NCI-H2196 treated with DMSO at 0.1 percent for 48 hours (cell line): ENCODE data around the gene ZIM2.

Experiments
- DNase-seq: peaks from one replicate; lab custom pipeline; 2025; ENCODE audit not compliant: unreplicated experiment; lab: John Stamatoyannopoulos, UW

The ZIM2 gene

GRCh38 chr19:56811480-56811879, 29.0 kb downstream of the ZIM2 start:
- no peak for DNase-seq

DNA sequence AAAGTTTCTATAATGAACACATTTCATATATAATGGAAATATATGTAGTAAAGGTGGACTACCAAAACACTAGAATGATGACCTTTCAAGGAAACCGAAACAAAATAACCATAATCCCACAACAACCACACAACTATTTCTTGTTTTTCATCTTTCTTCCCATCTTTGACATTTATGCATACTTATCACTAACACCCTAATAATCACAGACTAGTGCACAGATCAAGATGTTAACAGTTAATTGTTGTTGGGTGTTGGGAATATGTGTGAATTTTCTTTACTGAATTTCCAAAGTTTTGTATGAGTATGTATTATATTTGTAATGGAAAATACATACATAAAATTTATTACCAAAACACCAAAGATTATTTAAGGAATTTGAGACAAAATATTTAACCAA, 30.3 kb downstream of the ZIM2 start:
- DNase-seq = no peak

GRCh38 chr19:56808717-56809392, 31.7 kb downstream of the ZIM2 start:
- DNase-seq = no peak

- DNase-seq = no peak
Measured at GRCh38 chr19:56806639-56807038, 33.9 kb downstream of the ZIM2 start.

DNA sequence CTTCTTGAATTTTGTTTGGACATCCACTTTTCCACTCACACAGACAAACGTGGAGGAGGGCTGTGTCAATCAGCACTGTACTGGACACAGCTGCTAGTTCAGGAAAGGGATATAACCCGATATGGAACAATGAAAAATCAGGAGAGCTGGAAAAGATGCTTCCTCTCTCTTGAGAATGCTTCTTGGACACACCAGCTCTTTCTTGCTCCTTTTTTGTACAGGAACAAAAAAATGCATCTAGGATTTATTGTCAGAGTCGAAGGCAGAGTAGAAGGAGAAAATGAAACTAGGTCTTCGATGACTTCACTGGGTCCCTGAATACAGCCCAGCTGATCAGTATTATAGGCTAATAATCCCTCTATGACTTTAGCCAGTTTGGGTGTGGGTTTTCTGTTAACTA, 62.2 kb downstream of the ZIM2 start:
- DNase-seq = no peak

- DNase-seq = no peak
Measured at GRCh38 chr19:56769650-56770049, 70.9 kb downstream of the ZIM2 start.

DNA sequence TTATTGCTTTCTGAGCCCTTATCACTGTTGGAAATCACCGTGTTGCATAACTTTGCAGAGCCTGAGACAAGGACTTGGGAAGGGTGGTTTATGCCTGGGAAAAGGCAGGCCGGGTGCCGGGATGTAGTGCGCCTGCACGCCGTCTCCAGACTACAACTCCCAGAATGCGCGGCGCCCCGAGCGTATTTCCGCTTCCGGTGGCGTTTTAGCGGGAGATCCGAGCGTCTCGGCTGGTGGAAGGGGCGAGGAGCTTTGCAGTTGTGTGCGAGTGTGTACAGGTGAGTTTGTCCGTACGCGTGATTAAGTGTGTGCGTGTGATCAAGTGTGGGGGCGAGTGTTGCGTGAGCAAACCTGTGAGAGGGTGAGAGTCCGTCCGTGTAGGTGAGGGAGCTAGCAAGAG, 75.4 kb downstream of the ZIM2 start:
- no peak for DNase-seq

DNA sequence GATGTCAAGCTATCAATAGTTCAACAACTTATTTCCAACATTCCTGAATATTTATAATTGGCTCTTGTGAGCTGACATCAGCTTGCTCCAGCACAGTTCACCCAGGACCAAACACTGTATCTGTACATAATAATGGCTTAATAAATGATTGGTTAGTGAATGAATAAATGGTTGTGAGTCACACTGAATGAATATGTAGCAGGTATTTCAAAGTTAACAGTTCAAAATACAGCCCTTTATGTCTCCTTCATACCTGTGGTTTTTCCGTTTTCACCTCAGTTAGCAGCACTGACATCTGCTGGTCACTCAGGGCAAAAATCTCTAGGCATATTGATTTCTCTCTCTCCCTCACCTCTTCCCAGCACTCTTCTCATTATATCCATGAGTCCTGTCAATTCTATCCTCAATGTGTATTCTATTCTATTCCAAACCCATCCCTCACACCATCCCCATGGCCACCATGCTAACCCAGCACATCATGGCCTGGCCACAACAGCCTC, 76.3 kb downstream of the ZIM2 start:
- no peak for DNase-seq

DNA sequence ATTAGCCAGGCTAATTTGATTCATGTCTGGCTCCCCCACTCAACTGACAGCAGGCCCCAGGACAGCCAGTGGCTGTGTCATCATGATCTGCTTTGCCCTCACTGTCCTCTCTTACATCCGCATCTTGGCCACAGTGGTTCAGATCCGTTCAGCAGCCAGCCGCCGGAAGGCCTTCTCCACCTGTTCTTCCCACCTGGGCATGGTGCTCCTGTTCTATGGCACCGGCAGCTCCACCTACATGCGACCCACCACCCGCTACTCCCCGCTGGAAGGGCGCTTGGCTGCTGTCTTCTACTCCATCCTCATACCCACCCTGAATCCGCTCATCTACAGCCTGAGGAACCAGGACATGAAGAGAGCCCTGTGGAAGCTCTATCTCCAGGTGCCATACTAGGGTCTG, 79.7 kb downstream of the ZIM2 start:
- no peak for DNase-seq

DNA sequence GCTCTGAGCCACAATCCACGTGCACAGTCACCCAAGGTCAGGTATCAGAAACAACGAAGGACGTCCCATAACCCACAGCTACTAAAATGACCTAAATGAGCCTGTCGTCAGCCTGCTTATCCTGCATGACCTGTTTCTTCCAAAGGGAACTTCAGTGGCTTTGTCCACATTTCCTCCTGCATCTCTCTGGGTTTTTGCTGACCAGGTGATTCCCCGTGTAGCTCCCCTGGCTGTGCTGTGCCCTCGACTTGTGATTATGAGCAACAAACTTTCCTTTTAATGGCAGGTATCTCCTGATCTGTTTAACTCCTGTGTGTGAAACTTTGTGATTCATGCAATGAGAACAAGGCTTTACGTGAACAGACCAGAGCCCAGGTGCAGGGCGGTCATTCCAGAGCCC, 81.0 kb downstream of the ZIM2 start:
- DNase-seq = no peak

DNA sequence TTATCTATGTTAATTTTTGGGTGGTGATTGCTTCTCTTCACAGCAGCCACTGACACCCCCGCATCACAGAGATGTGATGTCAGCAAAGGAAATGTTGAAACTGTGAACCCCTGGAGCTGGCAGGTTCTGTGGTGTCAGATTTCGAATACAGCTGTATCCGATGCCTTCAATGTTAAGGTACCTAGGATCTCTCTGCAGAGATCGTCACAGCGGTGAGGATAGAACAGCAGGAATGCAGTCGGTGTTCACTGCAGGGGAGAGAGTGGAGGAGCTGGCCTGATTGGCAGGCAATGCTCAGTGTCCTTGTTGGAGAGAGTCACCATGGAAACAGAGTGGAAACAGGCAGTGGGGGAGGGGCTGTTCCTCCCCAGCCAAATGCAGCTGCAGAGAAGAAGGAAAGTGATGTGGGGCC, 89.4 kb downstream of the ZIM2 start:
- DNase-seq = no peak

- no peak for DNase-seq
Measured at GRCh38 chr19:56750658-56751057, 89.9 kb downstream of the ZIM2 start.

GRCh38 chr19:56748378-56748777, 92.1 kb downstream of the ZIM2 start:
- DNase-seq = peak; percentile 12

GRCh38 chr19:56746367-56746766, 94.2 kb downstream of the ZIM2 start:
- DNase-seq = no peak

DNA sequence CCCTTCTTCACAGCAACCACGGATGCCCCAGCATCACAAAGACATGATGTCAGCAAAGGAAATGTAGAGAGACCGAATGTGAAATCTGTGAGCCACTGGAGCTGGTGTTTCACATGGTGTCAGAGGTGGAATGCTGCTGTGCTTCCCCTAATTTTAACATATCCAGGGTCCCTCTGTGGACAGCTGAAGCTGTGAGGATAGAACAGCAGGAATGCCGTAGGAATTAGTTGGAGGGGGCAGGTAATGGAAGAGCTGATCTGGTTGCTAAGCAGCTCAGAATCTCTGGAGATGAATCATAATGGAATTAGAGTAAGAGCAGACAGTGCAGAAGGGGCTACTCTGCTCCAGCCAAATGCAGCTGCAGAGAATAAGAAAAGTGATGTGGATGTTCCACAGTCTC, 100.0 kb downstream of the ZIM2 start:
- no peak for DNase-seq

GRCh38 chr19:56736571-56736970, 104.0 kb downstream of the ZIM2 start:
- DNase-seq = no peak

- DNase-seq = no peak
Measured at GRCh38 chr19:56732976-56733375, 107.5 kb downstream of the ZIM2 start.

DNA sequence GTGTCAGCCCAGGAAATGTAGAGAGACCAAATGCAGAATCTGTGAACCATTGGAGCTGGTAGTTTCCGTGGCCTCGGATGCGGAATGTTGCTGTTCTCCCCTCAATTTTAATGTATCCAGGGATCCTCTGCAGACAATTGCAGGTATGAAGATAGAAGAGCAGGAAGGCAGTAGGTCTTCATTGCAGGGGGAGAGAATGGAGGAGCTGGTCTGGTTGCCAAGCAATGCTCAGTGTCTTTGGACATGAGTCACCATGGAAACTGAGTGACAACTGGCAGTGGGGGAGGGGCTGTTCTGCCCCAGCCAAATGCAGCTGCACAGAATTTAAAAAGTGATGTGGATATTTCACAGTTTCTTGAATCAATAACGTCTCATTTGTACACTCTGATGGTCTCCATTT, 112.8 kb downstream of the ZIM2 start:
- no peak for DNase-seq

DNA sequence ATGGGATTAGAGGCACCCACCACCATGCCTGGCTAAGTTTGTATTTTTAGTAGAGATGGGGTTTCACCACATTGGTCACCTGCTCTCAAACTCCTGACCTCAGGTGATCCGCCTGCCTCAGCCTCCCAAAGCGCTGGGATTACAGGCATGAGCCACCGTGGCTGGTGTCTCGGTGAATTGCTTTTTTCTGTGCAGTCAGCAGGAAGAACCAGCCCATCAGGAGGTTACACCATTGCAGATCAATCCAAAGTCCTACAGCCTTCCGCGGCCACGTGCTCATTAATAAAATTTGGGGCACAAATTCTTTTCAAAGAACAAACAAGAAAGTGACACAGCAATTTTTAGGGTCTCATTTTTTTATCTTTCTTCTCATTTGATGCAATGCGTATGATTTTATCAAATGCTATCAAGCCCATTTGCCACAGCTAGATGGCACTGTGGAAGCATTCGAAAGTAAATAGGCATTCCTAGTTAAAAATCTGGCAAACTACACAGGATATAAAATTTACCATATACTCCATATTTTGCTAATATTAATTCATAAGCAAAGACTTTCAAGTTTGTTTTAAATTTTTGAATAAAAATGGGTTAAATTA, 114.6 kb downstream of the ZIM2 start:
- DNase-seq = no peak
